AG04449 (cell line): ENCODE results near the gene ZBTB45.
A peak's percentile ranks its signal among the peaks of the same experiment; 100 is the strongest.

ENCODE experiments used
- CTCF ChIA-PET: fragments of 350-600 bp; formaldehyde crosslinking; extraction: SDS; loops from one replicate; lab custom pipeline; 2021; ENCODE audit warnings: antibody characterized with exemption; lab: Yijun Ruan, JAX
- POLR2A ChIA-PET: fragments of 400-600, 350-600 bp; formaldehyde crosslinking; extraction: SDS; loops from one replicate; lab custom pipeline; 2020; ENCODE audit warnings: antibody characterized with exemption, inconsistent platforms; lab: Yijun Ruan, JAX
- DNase-seq: peaks from one replicate; pipeline ENCODE4 v3.0.0-alpha.2; 2010; ENCODE audit warnings: low read depth, low spot score
- H3K4me3 ChIP-seq: 2 replicates; pipeline ENCODE4 v1.5.1; 2011; ENCODE audit warnings: low read depth, mild to moderate bottlenecking, control low read depth, low read length
- CTCF ChIP-seq: IDR thresholded peaks from one replicate; pipeline ENCODE4 v1.5.1; 2011; ENCODE audit warnings: mild to moderate bottlenecking, moderate library complexity, low read length, control low read depth, inconsistent platforms; ENCODE audit not compliant: insufficient read depth; ENCODE audit errors: missing control alignments

ZBTB45 gene

DNA sequence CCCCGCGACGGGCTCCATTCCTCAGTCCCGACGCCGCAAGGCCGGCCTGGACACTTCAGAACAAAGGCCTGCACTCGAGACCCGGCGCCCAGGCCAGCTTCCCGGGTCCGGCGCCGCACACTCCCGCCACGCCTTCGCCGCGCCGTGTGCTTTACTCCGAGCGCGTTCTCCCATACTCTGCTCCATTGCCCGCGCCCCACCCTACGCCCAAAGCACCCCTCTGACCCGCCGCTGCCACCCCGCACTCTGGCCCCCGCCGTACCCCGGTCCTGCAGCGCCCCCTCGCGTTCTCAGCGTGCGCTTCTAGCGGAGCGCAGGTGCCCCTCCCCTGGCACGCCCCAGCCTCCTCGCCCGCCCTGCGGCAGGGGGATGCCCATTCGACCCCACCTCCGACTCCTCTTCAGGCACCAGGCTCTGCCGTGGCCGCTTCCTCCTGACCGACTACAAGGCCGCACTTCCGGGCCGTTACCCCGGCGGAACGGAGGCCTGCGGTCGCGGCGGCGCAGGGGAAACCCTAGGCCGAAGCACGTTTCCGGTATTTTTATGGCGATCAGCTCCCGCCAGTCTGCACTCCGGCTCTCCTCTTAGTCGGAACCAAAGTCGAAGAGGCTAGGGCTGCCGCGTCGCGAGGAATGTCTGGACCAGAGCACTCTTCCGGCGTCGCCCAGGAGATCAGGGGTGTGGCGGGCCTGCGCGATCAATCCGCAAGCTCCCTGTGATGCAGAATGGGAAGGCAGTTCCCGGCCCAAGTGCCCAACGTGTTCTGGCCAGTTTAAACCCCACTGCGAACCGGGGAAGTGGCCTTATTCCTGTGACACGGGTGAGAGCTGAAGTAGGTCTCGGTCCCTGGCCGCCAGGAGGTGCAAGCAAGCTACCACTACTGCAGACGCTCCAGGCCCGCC, at the start of gene ZBTB45:
Gene ZBTB45 (minus strand): TSS at position 456 of the 902 bp plus-strand sequence. CDS start 2,137 bp downstream, outside the sequence.
- peak within 1 kb of the TSS; percentile 89 for H3K4me3 ChIP-seq
- POLR2A ChIA-PET = interaction anchor here (0.6 to 3.8 kb wide), 15 partner anchors 9 to 241 kb away, joined by 3 to 37 read pairs (median 4); partner anchors contain the start of genes CHMP2A, TRIM28, ZNF132 and ZNF497
- peak; percentile 83 for DNase-seq
- TF ChIP-seq CTCF = peak; percentile 90
- CTCF ChIA-PET = interaction anchor here (0.6 to 9.3 kb wide), 27 partner anchors 9 to 363 kb away, joined by 3 to 109 read pairs (median 7); partner anchors contain the start of genes CHMP2A, SLC27A5, TRIM28 and UBE2M

- CTCF ChIA-PET = interaction anchor here (3.0 kb wide), 1 partner anchor 13 kb away, joined by 12 read pairs; no protein-coding TSS in a partner anchor
- no peak for TF ChIP-seq CTCF
- no peak for DNase-seq
- no peak overlapping the region for H3K4me3 ChIP-seq
- POLR2A ChIA-PET = no interaction called here
These were observed 49.0 kb upstream of the ZBTB45 start for GRCh38 chr19:58568453-58569130.

- no peak overlapping the region for H3K4me3 ChIP-seq
- ChIA-PET CTCF (no interaction called here), POLR2A (no interaction called here)
- no peak for DNase-seq
- TF ChIP-seq CTCF = no peak
These were observed 47.4 kb upstream of the ZBTB45 start for GRCh38 chr19:58566989-58567388.

DNA sequence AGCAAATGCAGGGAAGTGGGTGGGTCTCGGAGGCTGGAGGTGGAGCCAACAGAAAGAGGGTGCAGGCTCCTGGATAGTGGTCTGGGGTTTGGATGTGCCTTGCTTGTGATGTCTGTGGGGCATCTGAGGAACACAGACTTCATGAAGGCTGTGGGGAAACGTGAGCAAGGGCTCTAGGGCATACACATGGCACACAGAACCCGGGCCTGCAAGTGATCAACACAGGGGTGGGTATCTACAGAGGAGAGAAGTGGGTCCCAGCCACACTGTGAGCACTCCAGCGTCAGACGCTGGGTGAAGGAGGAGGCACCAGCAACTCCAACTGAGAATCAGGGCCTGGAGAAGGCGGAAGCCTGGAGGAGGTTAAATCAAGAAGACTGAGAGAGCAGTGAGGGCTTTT, 44.2 kb upstream of the ZBTB45 start:
- no peak for TF ChIP-seq CTCF
- H3K4me3 ChIP-seq = no peak overlapping the region
- POLR2A ChIA-PET = interaction anchor here (1.0 kb wide), 1 partner anchor 20 kb away, joined by 3 read pairs; the partner anchor contains the start of gene TRIM28
- CTCF ChIA-PET = interaction anchor here (1.0 to 1.3 kb wide), 2 partner anchors 17 to 45 kb away, joined by 3 to 7 read pairs; partner anchors contain the start of gene ZBTB45
- DNase-seq = no peak

- DNase-seq = no peak
- peak overlapping the region; percentile 49 for H3K4me3 ChIP-seq
- POLR2A ChIA-PET = no interaction called here
- no peak for TF ChIP-seq CTCF
- CTCF ChIA-PET = interaction anchor here (1.0 to 1.6 kb wide), 3 partner anchors 15 to 48 kb away, joined by 3 to 4 read pairs (median 4); no protein-coding TSS in a partner anchor
These were observed 43.5 kb upstream of the ZBTB45 start for GRCh38 chr19:58563034-58563573.
